Breast epithelium (tissue), 3 donors: ENCODE results near the gene RIOK1.
"Not testable (repeated sequence)": the region's sequence is repeated elsewhere in the genome, so short reads cannot be mapped to it uniquely, and the experiment has no call there.

ENCODE experiments used
- CTCF ChIP-seq, 3 donors: fragments of 450-650 bp; IDR thresholded peaks; one replicate each; pipeline ENCODE4 v1.5.1; 2016 to 2017; ENCODE audit warnings: antibody characterized with exemption in 3 of 3, mild to moderate bottlenecking in 3 of 3, moderate library complexity in 3 of 3
- POLR2A ChIP-seq: fragments of 450-650 bp; IDR thresholded peaks from one replicate; pipeline ENCODE4 v1.6.1; 2016; ENCODE audit warnings: antibody characterized with exemption, mild to moderate bottlenecking, moderate library complexity
- POLR2AphosphoS5 ChIP-seq, 3 donors: sonication (generic); formaldehyde crosslinking; IDR thresholded peaks; one replicate each; pipeline ENCODE4 v1.6.1; 2017; ENCODE audit warnings: antibody characterized with exemption in 3 of 3

DNA sequence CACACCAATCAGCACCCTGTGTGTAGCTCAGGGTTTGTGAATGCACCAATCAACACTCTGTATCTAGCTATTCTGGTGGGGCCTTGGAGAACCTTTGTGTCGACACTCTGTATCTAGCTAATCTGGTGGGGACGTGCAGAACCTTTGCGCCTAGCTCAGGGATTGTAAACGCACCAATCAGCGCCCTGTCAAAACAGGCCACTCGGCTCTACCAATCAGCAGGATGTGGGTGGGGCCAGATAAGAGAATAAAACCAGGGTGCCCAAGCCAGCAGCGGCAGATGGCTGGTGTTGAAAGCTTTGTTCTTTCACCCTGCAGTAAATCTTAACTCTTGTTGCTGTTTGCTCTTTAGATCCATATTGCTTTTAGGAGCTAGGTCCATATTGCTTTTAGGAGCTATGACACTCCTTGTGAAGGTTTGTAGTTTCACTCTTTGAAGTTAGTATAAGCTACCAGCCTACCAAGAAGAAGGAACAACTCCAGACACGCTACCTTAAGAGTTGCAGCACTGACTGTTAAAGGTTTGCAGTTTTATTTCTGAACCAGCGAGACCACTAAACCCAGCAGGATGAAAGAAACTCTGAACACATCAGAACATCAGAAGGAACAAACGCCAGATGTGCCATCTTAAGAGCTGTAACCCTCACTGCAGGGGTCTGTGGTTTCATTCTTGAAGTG, 44.7 kb upstream of the RIOK1 start:
- TF ChIP-seq CTCF (IDR thresholded peaks at IDR 0.05); POLR2A; POLR2AphosphoS5 (IDR thresholded peaks at IDR 0.05): not testable (repeated sequence)
